GM12892 (cell line): ENCODE data around the gene ADAT3.

Source experiments
- DNase-seq: peaks from one replicate; pipeline ENCODE4 v3.0.0; 2011; ENCODE audit not compliant: insufficient read length
- FAIRE-seq: peaks from 2 replicates; lab custom pipeline; 2011; peaks lifted over from hg19 to GRCh38; lab: Jason Lieb, UNC
- POLR2A ChIP-seq: IDR thresholded peaks from 2 replicates; pipeline ENCODE4 v1.6.1; 2011; ENCODE audit warnings: low read depth, low read length, control low read depth
- POLR2AphosphoS5 ChIP-seq: IDR thresholded peaks from 2 replicates; pipeline ENCODE4 v1.6.1; 2011; ENCODE audit warnings: low read depth, low read length, control low read depth
- TAF1 ChIP-seq: IDR thresholded peaks from 2 replicates; pipeline ENCODE4 v1.6.1; 2011; ENCODE audit warnings: low read depth, mild to moderate bottlenecking, control low read depth, low read length, borderline replicate concordance

Gene ADAT3

GRCh38 chr19:1950640-1951039, 45.4 kb downstream of the ADAT3 start:
- FAIRE-seq (no peak), DNase-seq (no peak)
- TF ChIP-seq TAF1: no peak
- no peak for TF ChIP-seq POLR2A
- TF ChIP-seq POLR2AphosphoS5: no peak

GRCh38 chr19:1952635-1953034, 47.4 kb downstream of the ADAT3 start:
- FAIRE-seq (no peak), DNase-seq (no peak)
- TF ChIP-seq POLR2A (no peak), TAF1 (no peak), POLR2AphosphoS5 (no peak)

DNA sequence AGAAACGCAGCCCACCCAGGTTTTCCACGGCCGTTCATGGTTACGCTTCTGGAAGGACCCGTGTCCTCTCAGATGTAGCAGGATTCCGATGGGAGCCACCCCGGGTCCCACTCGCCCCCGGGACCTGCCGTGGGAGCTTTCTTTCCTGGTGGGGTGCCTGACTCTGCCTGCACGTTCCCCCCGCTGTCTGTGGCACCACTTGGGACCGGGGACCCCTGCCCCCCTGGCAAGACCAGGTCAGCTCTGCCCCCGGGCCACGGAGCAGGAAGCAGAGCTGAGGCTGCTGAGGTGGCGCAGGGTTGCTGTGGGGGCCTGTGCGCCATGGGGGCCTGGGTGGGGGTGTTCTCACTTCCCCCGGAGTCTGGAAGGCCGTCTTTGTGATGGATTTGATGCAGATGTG, 47.8 kb downstream of the ADAT3 start:
- TF ChIP-seq TAF1: no peak
- TF ChIP-seq POLR2A: no peak
- no peak for TF ChIP-seq POLR2AphosphoS5
- no peak for FAIRE-seq

GRCh38 chr19:1953441-1954094, 48.4 kb downstream of the ADAT3 start:
- FAIRE-seq (no peak), DNase-seq (no peak)
- no peak for TF ChIP-seq POLR2AphosphoS5
- no peak for TF ChIP-seq TAF1
- TF ChIP-seq POLR2A: no peak

More for the DNA sequence above, 47.8 kb downstream of the ADAT3 start:
- DNase-seq: no peak

DNA sequence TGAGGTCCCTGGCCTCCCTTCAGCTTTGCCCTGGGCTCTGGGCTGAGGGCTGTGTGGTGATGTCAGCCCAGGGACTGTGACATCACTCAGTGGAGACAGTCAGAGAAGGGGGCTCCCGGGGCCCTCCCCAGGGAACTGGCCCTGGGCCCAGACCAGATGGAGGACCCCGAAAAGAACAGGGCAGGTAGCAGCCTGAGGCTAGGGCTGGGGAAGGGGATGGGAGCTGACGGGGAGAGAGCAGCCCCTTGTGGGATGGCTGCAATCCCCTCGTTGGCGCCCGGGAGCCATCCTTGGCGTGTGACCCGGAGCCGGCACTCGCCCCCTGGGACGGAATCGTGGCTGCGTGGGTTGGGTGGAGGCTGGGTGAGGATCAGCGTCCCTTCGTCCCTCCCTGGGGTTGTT, 49.3 kb downstream of the ADAT3 start:
- TF ChIP-seq POLR2AphosphoS5 (no peak), TAF1 (no peak), POLR2A (no peak)
- no peak for FAIRE-seq
- no peak for DNase-seq

GRCh38 chr19:1955171-1956121, 50.2 kb downstream of the ADAT3 start:
- no peak for TF ChIP-seq TAF1
- no peak for TF ChIP-seq POLR2A
- no peak for TF ChIP-seq POLR2AphosphoS5
- DNase-seq: no peak
- no peak for FAIRE-seq

DNA sequence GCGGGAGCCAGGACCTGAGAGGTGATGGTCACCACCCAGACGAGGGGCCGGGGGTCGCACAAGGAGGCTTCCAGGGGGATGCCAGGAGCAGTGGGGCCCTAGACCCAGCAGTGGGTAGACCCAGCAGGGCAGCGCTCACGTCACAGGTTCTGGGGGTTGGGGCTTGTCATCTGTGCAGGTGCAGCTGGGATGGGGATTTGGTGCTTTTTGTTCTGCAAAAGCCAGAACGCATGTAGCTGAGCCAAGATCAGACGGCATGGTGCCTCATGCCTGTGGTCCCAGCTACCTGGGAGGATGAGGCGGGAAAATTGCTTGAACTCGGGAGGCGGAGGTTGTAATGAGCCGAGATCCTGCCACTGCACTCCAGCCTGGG, 50.9 kb downstream of the ADAT3 start:
- DNase-seq: no peak
- no peak for TF ChIP-seq POLR2A
- no peak for FAIRE-seq

GRCh38 chr19:1956868-1957492, 51.8 kb downstream of the ADAT3 start:
- TF ChIP-seq POLR2A (no peak), POLR2AphosphoS5 (no peak)
- FAIRE-seq (no peak), DNase-seq (no peak)

- TF ChIP-seq POLR2AphosphoS5 (no peak), POLR2A (no peak), TAF1 (no peak)
- FAIRE-seq (no peak), DNase-seq (no peak)
These were observed 52.5 kb downstream of the ADAT3 start for GRCh38 chr19:1957562-1958248.

DNA sequence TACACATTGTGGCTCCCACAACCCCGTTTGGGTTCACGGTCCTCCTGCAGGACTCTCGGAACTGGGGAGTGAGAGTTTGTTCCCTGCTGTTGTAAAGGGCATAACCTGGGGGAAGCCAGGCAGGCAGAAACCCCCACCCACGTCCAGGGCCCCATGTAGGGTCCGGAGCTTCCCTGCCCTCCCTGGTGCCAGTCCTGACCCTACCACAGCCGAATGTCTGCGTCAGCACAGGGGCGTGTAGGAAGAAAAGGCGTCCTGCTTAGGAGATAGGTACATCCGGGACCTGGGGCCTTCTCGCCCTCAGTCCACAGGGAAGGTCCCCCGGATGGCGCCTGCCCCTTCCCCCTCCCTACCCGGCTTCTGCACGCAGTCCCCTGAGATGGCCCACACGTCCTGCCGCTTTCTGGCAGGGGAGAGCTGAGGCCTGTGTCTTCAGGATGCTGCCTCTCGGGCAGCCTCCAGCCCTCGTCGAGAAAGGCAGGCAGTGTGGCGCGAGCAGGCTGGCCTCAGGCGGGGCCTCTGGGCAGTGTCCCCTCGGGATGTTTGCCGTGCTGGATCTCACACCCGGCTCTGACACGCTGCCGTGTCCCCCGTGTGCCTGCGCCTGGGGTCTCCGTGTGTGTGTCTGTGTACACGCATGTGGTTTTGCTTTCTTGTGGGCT, 54.9 kb downstream of the ADAT3 start:
- TF ChIP-seq POLR2A: no peak
- no peak for TF ChIP-seq TAF1
- TF ChIP-seq POLR2AphosphoS5: no peak
- DNase-seq: no peak
- FAIRE-seq: no peak
